Neural progenitor cell (in vitro differentiated cells): ENCODE data around the gene EYS.

Experiments
- EZH2 ChIP-seq: fragments of 200-600 bp; sonication (generic); IDR thresholded peaks from 2 replicates; pipeline ENCODE4 v1.6.1; 2017; ENCODE audit warnings: antibody characterized with exemption, mild to moderate bottlenecking, moderate library complexity
- TF ChIP-seq, protein P1 (sequence below): fragments of 200-600 bp; sonication (generic); IDR thresholded peaks from 2 replicates; pipeline ENCODE4 v1.5.1; 2017; ENCODE audit warnings: antibody characterized with exemption, mild to moderate bottlenecking

DNA sequence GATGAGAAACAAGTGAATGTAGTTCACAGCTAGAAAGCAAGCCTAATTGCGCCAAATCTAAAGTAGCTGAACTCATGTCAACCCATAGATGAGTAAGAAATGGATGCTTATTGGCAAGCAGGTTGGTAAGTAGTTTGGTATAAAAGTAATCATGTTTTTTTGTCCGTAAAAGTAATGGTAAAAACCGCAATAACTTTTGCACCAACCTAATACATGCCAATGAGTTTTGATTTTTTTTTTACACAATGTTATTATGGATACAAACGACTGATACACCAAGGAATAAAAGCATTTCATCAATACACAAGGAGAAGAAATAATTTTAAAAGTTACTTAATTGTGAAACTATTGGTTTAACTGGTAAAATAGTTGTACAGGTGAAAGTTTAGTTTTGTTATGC is 977.5 kb downstream of the EYS start:
- TF ChIP-seq, protein P1, sequence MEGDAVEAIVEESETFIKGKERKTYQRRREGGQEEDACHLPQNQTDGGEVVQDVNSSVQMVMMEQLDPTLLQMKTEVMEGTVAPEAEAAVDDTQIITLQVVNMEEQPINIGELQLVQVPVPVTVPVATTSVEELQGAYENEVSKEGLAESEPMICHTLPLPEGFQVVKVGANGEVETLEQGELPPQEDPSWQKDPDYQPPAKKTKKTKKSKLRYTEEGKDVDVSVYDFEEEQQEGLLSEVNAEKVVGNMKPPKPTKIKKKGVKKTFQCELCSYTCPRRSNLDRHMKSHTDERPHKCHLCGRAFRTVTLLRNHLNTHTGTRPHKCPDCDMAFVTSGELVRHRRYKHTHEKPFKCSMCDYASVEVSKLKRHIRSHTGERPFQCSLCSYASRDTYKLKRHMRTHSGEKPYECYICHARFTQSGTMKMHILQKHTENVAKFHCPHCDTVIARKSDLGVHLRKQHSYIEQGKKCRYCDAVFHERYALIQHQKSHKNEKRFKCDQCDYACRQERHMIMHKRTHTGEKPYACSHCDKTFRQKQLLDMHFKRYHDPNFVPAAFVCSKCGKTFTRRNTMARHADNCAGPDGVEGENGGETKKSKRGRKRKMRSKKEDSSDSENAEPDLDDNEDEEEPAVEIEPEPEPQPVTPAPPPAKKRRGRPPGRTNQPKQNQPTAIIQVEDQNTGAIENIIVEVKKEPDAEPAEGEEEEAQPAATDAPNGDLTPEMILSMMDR, result no peak
- no peak for TF ChIP-seq EZH2
